Stimulated activated CD8-positive, alpha-beta memory T cell treated with anti-CD3 and anti-CD28 coated beads, Interleukin-12 subunit alpha, Interleukin-12 subunit beta, amount 100 ng/mL, for 24 hours (primary cell): ENCODE results near the gene PNKP.

Experiments used
- DNase-seq: peaks from one replicate; pipeline ENCODE4 v3.0.0-alpha.2; 2020; ENCODE audit errors: extremely low read depth

The PNKP gene

DNA sequence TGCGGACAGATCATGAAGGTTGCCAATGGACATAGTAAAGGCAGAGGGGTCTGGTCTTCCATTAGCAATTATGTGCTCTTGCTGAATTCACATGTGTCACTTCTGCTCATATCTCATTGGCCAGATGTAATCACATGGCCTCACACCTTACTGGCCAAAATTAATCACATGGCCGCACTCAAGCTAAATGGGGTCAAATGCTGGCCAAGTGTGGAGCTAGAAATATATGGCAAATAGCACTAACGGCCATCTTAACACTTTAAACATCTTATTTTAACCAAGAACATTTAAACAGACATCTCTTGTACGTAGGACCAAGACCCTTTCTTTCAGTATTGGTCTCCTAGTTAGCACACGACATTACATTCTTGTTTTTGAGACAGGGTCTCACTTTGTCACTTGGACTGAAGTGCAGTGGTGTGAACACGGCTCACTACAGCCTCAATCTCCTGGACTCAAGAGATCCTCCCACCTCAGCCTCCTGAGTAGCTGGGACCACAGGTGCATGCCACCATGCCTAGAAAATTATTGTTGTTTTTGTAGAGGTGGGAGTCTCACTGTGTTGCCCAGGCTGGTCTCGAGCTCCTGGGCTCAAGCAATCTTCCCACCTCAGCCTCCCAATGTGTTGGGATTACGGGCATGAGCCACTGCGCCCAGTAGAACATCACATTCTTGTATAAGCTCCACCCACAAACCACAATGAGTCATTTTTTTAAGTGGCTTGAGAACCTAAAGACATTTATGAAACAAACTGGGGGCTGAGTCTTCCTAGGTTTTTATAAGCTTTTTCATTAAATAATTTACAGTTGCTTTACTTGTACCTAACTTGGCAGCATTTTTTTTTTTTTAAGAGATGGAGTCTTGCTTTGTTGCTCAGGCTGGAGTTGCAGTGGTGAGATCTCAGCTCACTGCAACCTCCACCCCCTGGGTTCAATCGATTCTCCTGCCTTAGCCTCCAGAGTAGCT, 19.4 kb downstream of the PNKP start:
- DNase-seq, result no peak

GRCh38 chr19:49846408-49846807, 21.0 kb downstream of the PNKP start:
- no peak for DNase-seq

DNA sequence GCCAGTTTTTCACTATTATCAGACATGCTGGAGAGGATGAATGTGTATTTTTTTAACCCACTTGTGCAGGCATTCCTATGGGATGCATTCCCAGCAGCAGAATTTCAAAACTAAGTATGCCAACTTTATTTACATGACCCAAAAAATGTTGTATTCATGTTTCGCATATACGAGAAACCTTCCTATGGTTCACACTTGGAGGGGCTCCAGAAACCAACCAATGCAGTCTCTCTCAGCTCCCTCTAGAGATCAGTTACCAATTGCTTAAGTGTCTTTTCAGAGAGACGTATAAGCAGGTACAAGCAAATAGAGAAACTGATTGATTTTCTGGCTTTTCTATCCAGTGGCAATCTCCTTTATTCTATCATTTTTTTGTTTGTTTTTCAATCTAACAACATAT, 22.0 kb downstream of the PNKP start:
- no peak for DNase-seq

DNA sequence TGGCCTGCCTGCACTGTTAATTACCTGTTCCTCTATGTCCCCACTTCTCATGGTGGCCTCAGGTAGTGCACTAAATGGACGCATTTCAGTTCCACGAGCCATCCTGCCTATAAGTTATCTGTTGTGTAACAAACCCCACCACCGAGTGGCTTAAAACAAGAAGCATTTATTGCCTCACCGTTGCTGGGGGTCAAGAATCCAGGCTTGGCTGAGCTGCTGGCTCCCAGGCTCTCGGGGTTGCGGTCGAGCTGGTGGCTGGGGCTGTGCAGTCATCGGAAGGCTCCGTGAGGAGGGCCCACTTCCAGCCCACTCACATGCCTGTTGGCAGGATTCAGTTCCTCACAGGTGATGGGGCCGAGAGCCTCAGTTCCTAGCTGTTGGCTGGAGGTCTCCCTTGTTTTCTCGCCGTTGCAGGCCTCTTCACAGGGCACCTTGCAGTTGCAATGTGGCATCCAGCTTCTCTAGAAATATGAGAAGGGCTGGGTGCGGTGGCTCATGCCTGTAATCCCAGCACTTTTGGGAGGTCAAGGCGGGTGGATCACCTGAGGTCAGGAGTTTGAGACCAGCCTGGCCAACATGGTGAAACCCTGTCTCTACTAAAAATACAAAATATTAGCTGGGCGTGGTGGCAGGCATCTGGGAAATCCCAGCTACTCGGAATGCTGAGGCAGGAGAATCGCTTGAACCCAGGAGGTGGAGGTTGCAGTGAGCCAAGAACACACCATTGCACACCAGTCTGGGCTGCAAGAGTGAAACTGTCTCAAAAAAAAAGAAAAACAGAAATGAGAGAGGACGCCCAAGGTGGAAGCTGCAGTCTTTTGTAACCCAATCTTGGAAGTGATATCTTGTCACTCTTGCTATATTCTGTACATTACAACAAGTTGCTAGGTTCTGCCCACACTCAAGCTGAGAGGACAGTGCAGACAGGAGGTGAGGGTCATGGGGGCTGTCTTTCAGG, 23.0 kb downstream of the PNKP start:
- no peak for DNase-seq

DNA sequence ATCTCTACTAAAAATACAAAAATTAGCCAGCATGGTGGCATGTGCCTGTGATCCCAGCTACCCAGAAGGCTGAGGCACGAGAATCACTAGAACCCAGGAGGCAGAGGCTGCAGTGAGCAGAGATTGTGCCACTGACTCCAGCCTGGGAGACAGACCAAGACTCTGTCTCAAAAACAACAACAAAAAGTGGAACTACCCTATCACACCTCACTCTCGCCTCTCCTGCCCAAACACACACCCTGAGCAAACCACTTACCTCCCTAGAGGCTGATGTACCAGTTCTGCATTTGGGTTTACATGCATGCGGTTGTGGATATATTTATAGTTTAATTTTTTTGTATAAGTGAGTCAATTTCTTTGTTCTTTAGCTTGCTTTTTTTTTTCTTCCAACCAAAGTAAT, 24.1 kb downstream of the PNKP start:
- DNase-seq, result no peak

DNA sequence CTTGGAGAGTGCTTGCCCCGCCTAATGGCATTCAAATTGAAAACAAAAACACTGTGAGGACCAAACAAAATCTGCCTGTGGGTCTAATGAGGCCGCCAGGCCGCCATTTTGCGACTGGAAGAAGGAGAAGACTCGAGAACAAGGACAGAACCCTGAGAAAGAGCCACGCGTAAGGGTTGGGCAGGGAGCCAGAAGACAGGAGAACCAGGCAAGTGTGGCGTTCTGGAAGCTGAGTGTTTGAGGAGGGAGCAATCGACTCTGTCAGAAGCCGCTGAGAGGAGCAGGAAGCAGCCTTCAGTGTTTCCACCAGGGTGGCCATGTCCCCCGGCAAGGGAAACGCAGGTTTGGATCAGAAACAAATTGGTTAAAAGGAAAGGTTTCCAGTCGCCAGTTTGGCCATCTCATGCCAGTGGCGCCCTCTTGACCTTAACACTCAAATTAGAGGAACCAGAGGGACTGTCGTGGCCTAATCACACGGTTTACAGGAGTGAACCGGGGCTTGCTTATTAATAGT, 26.6 kb downstream of the PNKP start:
- DNase-seq, result no peak

DNA sequence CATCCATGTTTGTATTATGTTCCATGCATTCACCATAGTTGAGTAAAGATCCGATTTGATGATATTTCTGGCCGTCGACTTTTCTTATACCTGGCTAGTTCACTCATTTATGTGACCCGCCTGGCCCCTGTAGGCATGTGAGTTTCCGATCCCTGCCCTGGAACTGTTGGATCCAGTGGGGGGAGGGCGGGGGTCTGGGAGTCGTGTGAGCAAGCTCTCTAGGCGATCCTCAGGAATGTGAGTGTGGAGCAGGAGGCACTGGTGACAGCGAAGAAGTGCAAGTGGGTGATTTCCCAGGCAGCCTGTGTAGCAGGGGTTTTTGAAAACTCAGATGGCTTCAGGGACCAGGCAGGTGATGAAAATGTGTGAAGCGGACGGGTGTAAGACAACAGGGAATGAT, 27.1 kb downstream of the PNKP start:
- DNase-seq, result no peak

- DNase-seq, result no peak
Measured at GRCh38 chr19:49839713-49840112, 27.7 kb downstream of the PNKP start.

GRCh38 chr19:49838885-49839588, 28.3 kb downstream of the PNKP start:
- no peak for DNase-seq

- no peak for DNase-seq
Measured at GRCh38 chr19:49837425-49837824, 30.0 kb downstream of the PNKP start.

- no peak for DNase-seq
Measured at GRCh38 chr19:49837009-49837310, 30.4 kb downstream of the PNKP start.

DNA sequence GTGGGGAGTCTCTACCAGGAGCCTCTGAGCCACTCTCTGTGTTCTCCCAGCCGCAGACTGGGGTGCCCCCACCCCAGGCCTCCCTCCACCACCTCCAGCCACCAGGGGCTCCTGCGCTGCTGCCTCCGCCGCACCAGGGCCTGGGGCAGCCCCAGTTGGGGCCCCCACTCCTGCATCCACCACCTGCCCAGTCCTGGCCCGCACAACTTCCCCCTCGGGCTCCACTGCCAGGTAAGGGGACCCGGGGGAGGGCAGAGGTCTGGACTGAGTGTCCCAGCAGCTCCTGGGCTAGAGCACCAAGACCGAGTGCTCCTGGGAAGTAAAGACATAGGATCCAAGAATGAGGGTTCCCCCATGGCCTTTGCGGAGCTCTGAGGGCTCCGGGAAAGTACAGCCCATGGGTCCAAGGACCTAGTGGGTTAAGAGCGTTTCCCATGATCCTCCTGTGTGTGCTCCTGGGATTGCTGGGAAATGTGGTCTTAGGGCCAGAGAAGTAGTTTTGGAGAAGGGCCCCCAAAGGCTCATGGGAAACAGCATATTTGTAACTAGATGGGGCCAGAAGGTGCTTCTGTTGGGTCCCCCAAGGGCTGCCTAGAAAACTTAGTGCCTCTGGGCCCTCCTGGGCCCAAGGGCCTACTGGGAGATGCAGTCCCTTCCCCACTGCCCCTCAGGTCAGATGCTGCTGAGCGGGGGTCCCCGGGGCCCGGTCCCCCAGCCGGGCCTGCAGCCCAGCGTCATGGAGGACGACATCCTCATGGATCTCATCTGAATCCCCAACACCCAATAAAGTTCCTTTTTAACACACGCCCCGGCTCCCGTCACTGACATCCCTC, 31.0 kb downstream of the PNKP start:
- DNase-seq, result no peak

GRCh38 chr19:49835562-49835961, 31.8 kb downstream of the PNKP start:
- DNase-seq, result no peak

- no peak for DNase-seq
Measured at GRCh38 chr19:49833599-49833998, 33.8 kb downstream of the PNKP start.

- DNase-seq, result no peak
Measured at GRCh38 chr19:49832556-49832955, 34.8 kb downstream of the PNKP start.

DNA sequence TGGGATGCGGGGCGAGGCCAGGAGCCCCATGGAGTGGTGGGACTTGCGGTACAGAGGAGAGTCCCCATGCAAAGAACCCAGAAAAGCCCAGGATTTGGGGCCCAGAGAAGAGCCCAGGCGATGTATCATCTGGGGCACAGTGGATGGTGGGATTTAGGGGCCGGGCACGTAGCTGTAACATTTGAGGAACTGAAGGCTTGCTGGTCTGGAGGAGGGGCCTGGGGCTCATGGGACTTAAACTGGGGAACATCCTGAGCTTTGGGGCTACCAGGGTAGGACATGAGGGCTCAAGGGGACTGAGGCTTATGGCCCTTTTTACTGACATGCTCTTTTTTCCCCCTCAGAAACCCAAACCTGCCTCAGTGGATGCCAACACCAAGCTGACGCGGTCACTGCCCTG, 35.8 kb downstream of the PNKP start:
- no peak for DNase-seq

GRCh38 chr19:49830766-49831165, 36.6 kb downstream of the PNKP start:
- DNase-seq, result no peak

DNA sequence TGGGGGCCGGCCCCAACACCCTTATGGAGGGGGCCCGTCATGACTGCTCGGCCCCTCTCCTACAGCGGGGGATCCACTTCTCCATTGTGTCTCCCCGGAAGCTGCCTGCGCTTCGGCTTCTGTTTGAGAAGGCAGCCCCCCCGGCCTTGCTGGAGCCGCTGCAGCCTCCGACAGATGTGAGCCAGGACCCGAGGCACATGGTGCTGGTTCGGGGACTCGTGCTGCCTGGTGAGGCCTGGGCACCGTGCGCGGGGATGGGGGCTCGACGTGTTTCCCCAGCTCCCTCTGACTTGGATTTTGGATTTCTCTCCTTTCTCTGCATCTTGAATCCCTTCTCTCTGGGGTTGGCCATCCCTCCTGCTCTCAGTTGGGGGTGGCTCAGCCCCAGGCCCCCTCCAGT, 37.7 kb downstream of the PNKP start:
- DNase-seq, result no peak

- DNase-seq, result no peak
Measured at GRCh38 chr19:49829200-49829599, 38.2 kb downstream of the PNKP start.

- no peak for DNase-seq
Measured at GRCh38 chr19:49827034-49827433, 40.3 kb downstream of the PNKP start.

- no peak for DNase-seq
Measured at GRCh38 chr19:49824662-49825061, 42.7 kb downstream of the PNKP start.
